ENCODE data around the gene SOAT2. TPM values are rescaled to one million over a fixed set of nuclear protein-coding genes. Genes with fewer than 3 reads are reported as not detected.

Gene SOAT2
- total RNA-seq, 1 experiment from 2014 or later: not detected

- H3K27me3 Mint-ChIP-seq (ENCODE audit: unreplicated experiment): peaks cover 29% of the 10 kb centered on the region
- intact Hi-C loops (cut with micrococcal nuclease; ENCODE audit: unreplicated experiment): no loop called here
These were observed 17.6 kb downstream of the SOAT2 start for GRCh38 chr12:53120685-53121525.

GRCh38 chr12:53122961-53123468 lies 19.7 kb downstream of the SOAT2 start:
- H3K27me3 Mint-ChIP-seq (ENCODE audit: unreplicated experiment): peaks cover 43% of the 10 kb centered on the region
- no peaks in the 10 kb centered on the region for H3K9me3 Mint-ChIP-seq (ENCODE audit: low read depth, unreplicated experiment)
- no peaks in the 10 kb centered on the region for H3K36me3 Mint-ChIP-seq (ENCODE audit: insufficient read depth, unreplicated experiment)
- no peak for DNase-seq
- H3K4me1 Mint-ChIP-seq (ENCODE audit: low read depth, unreplicated experiment): no peaks in the 10 kb centered on the region
- CTCF ChIA-PET: no interaction called here
- no peak overlapping the region for H3K27ac Mint-ChIP-seq (ENCODE audit: unreplicated experiment)
- BruUV-seq (replicated peaks): no TSS peak
- TF ChIP-seq CTCF (IDR thresholded peaks at IDR 0.05; ENCODE audit: unreplicated experiment): no peak
- no peak overlapping the region for H3K4me3 Mint-ChIP-seq (ENCODE audit: low read depth, unreplicated experiment)
- intact Hi-C loops (cut with micrococcal nuclease; ENCODE audit: unreplicated experiment): no loop called here

More at GRCh38 chr12:53120685-53121525, 17.6 kb downstream of the SOAT2 start:
- H3K36me3 Mint-ChIP-seq (ENCODE audit: insufficient read depth, unreplicated experiment): no peaks in the 10 kb centered on the region
- H3K4me1 Mint-ChIP-seq (ENCODE audit: low read depth, unreplicated experiment): no peaks in the 10 kb centered on the region
- BruUV-seq (replicated peaks): no TSS peak
- no peak overlapping the region for H3K4me3 Mint-ChIP-seq (ENCODE audit: low read depth, unreplicated experiment)
- CTCF ChIA-PET: interaction anchor here (0.6 to 0.7 kb wide), 2 partner anchors 196 to 402 kb away, joined by 6 to 12 read pairs; no protein-coding TSS in a partner anchor
- no peaks in the 10 kb centered on the region for H3K9me3 Mint-ChIP-seq (ENCODE audit: low read depth, unreplicated experiment)
- H3K27ac Mint-ChIP-seq (ENCODE audit: unreplicated experiment): no peak overlapping the region
- no peak for TF ChIP-seq CTCF (IDR thresholded peaks at IDR 0.05; ENCODE audit: unreplicated experiment)
- DNase-seq: no peak

GRCh38 chr12:53123578-53124351 lies 20.5 kb downstream of the SOAT2 start:
- Mint-ChIP-seq H3K4me3 (ENCODE audit: low read depth, unreplicated experiment) (no peak overlapping the region), H3K36me3 (ENCODE audit: insufficient read depth, unreplicated experiment) (no peaks in the 10 kb centered on the region), H3K27me3 (ENCODE audit: unreplicated experiment) (peaks cover 44% of the 10 kb centered on the region), H3K9me3 (ENCODE audit: low read depth, unreplicated experiment) (no peaks in the 10 kb centered on the region), H3K27ac (ENCODE audit: unreplicated experiment) (no peak overlapping the region), H3K4me1 (ENCODE audit: low read depth, unreplicated experiment) (no peaks in the 10 kb centered on the region)
- no peak for DNase-seq
- no peak for TF ChIP-seq CTCF (IDR thresholded peaks at IDR 0.05; ENCODE audit: unreplicated experiment)
- CTCF ChIA-PET: no interaction called here
- BruUV-seq (replicated peaks): no TSS peak
- intact Hi-C loops (cut with micrococcal nuclease; ENCODE audit: unreplicated experiment): no loop called here

- Mint-ChIP-seq H3K4me1 (ENCODE audit: low read depth, unreplicated experiment) (no peaks in the 10 kb centered on the region), H3K9me3 (ENCODE audit: low read depth, unreplicated experiment) (no peaks in the 10 kb centered on the region), H3K27me3 (ENCODE audit: unreplicated experiment) (peaks cover 44% of the 10 kb centered on the region), H3K36me3 (ENCODE audit: insufficient read depth, unreplicated experiment) (no peaks in the 10 kb centered on the region), H3K4me3 (ENCODE audit: low read depth, unreplicated experiment) (no peak overlapping the region), H3K27ac (ENCODE audit: unreplicated experiment) (no peak overlapping the region)
- intact Hi-C loops (cut with micrococcal nuclease; ENCODE audit: unreplicated experiment): no loop called here
- CTCF ChIA-PET: no interaction called here
- TF ChIP-seq CTCF (IDR thresholded peaks at IDR 0.05; ENCODE audit: unreplicated experiment): no peak
- no TSS peak for BruUV-seq (replicated peaks)
- no peak for DNase-seq
These were observed 21.1 kb downstream of the SOAT2 start for GRCh38 chr12:53124352-53124723.

Data from Calu3 (cell line).